GM18507 (cell line): ENCODE measurements around the gene ALG11.
"Not testable (repeated sequence)": the region's sequence is repeated elsewhere in the genome, so short reads cannot be mapped to it uniquely, and the experiment has no call there.

Experiments
- DNase-seq: peaks from one replicate; pipeline ENCODE4 v3.0.0; 2011; ENCODE audit warnings: low read depth; ENCODE audit not compliant: insufficient read length; ENCODE audit errors: extremely low spot score
- FAIRE-seq: peaks from 2 replicates; lab custom pipeline; 2011; peaks lifted over from hg19 to GRCh38; lab: Jason Lieb, UNC

Gene ALG11

GRCh38 chr13:52011632-52012511 lies at the start of gene ALG11:
Gene ALG11, plus strand, starts transcription at chr13:52012398. Its CDS starts 21 bp downstream, at chr13:52012419.
- DNase-seq (peak; percentile 97), FAIRE-seq (peak; percentile 98)

- FAIRE-seq: no peak
- DNase-seq: no peak
These were observed 46.0 kb upstream of the ALG11 start for GRCh38 chr13:51966186-51966585.

GRCh38 chr13:51967482-51968446 lies 44.4 kb upstream of the ALG11 start:
- no peak for FAIRE-seq

GRCh38 chr13:51970349-51970748 lies 41.8 kb upstream of the ALG11 start:
- no peak for DNase-seq
- FAIRE-seq: no peak

More at GRCh38 chr13:51967482-51968446, 44.4 kb upstream of the ALG11 start:
- no peak for DNase-seq

GRCh38 chr13:51971520-51972426 lies 40.4 kb upstream of the ALG11 start:
- FAIRE-seq: no peak

GRCh38 chr13:51974482-51974881 lies 37.7 kb upstream of the ALG11 start:
- DNase-seq (no peak), FAIRE-seq (no peak)

More at GRCh38 chr13:51971520-51972426, 40.4 kb upstream of the ALG11 start:
- no peak for DNase-seq

GRCh38 chr13:51976423-51976822 lies 35.8 kb upstream of the ALG11 start:
- FAIRE-seq (no peak), DNase-seq (no peak)

- no peak for FAIRE-seq
- DNase-seq: no peak
These were observed 35.3 kb upstream of the ALG11 start for GRCh38 chr13:51976890-51977289.

- no peak for FAIRE-seq
- DNase-seq: no peak
These were observed 34.6 kb upstream of the ALG11 start for GRCh38 chr13:51977625-51978024.

- FAIRE-seq: no peak
- DNase-seq: no peak
These were observed 33.2 kb upstream of the ALG11 start for GRCh38 chr13:51978796-51979556.

GRCh38 chr13:51980908-51981307 lies 31.3 kb upstream of the ALG11 start:
- FAIRE-seq (no peak), DNase-seq (no peak)

GRCh38 chr13:51981355-51981754 lies 30.8 kb upstream of the ALG11 start:
- DNase-seq (no peak), FAIRE-seq (no peak)

GRCh38 chr13:51983292-51983691 lies 28.9 kb upstream of the ALG11 start:
- not testable (repeated sequence) for DNase-seq, FAIRE-seq

- DNase-seq, FAIRE-seq: not testable (repeated sequence)
These were observed 27.3 kb upstream of the ALG11 start for GRCh38 chr13:51984904-51985303.

GRCh38 chr13:51988988-51989618 lies 23.1 kb upstream of the ALG11 start:
- DNase-seq (no peak), FAIRE-seq (no peak)

GRCh38 chr13:51993713-51994112 lies 18.5 kb upstream of the ALG11 start:
- no peak for FAIRE-seq
- DNase-seq: no peak

- FAIRE-seq (no peak), DNase-seq (no peak)
These were observed 16.3 kb upstream of the ALG11 start for GRCh38 chr13:51995677-51996551.
